GM21367 (cell line): ENCODE data around the gene ADAD2.

Experiments
- ATAC-seq: cut with Tn5 transposase; IDR thresholded peaks from one replicate; pipeline ENCODE4 v1.9.1; 2021; ENCODE audit not compliant: unreplicated experiment

Gene ADAD2

GRCh38 chr16:84220851-84221250, 29.9 kb downstream of the ADAD2 start:
- no peak for ATAC-seq

GRCh38 chr16:84223456-84223855, 32.5 kb downstream of the ADAD2 start:
- no peak for ATAC-seq

- ATAC-seq, result no peak
Observed at GRCh38 chr16:84224554-84224953, 33.6 kb downstream of the ADAD2 start.

GRCh38 chr16:84225126-84225525, 34.2 kb downstream of the ADAD2 start:
- no peak for ATAC-seq

GRCh38 chr16:84225571-84225970, 34.6 kb downstream of the ADAD2 start:
- no peak for ATAC-seq

- no peak for ATAC-seq
Observed at GRCh38 chr16:84226026-84226425, 35.1 kb downstream of the ADAD2 start.

DNA sequence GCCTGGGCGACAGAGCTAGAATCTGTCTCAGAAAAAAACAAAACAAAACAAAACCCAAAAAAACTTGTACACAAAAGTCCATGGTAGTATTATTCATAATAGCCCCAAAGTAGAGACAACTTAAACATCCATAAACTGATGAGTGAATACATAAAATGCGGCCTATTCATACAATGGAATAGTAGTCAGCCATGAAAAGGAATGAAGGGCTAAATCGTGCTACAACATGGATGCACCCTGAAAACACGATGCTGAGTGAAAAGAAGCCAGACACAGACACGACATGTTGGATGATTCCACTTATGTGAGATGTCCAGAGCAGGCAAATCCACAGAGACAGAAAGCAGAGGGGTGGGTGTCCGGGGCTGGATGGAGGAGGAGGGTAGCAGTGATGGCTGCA, 36.6 kb downstream of the ADAD2 start:
- ATAC-seq, result no peak

- ATAC-seq, result no peak
Observed at GRCh38 chr16:84228256-84228838, 37.4 kb downstream of the ADAD2 start.

DNA sequence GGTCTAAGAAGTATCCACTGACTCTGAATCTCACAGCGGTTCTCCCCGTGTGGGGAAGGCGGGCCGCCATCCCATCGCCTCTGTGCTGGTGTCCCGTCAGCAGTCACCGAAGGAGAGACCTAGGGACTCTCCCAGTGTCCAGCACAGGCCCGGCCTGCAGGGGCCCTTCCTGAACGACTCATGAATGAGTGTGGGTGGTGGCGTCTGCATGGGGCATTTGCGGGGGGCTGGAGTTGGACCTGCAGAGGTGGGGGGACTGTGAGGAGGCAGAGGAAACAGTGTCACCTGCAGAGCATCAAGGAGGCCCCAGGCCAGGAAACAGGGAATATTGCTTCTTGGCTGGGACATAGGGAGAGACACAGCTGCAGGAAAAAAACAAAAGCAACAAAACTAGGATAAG, 38.5 kb downstream of the ADAD2 start:
- no peak for ATAC-seq

- no peak for ATAC-seq
Observed at GRCh38 chr16:84232060-84232459, 41.1 kb downstream of the ADAD2 start.

DNA sequence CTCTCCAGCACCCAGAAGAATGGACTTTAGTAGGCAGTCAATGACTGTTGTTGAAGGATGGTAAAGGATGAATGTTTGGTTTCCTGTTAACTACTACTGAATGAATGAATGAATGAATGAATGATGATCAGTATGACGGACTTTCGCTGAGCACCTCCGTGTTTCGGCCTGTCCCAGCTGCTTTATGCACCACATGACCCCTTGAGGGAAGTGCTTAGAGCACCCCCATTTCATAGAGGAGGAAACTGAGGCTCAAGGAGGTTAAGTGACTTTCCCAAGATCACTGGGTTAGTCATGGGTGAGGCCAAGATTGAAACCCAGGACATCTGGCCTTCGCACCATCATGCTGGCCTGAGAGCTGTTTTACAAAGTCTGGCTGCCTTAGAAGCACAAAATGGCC, 42.0 kb downstream of the ADAD2 start:
- no peak for ATAC-seq

GRCh38 chr16:84233748-84234147, 42.8 kb downstream of the ADAD2 start:
- ATAC-seq, result no peak

- no peak for ATAC-seq
Observed at GRCh38 chr16:84234321-84235241, 43.6 kb downstream of the ADAD2 start.

GRCh38 chr16:84236671-84237070, 45.7 kb downstream of the ADAD2 start:
- no peak for ATAC-seq

- ATAC-seq, result no peak
Observed at GRCh38 chr16:84237994-84238750, 47.2 kb downstream of the ADAD2 start.

GRCh38 chr16:84239141-84239769, 48.3 kb downstream of the ADAD2 start:
- no peak for ATAC-seq

DNA sequence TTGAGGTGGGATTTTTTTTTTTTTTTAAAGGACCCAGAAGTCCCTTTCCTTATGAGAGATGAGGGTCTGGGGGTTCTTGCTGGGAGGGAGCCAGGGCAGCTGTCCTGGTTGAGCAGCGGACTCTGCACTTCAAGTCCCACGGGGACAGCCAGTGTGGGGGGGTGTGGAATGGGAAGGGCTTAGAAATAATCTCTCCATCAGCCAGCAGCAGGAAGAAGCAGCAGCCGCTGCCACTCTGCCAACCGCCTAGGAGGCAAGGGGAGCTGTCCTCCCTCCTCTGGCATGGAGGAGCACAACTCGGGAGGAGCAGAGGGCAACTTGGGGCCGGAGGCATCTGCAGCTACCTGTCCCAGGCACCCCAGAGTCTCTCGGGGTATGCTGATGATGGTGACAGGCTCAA, 49.0 kb downstream of the ADAD2 start, which contains the start of gene KCNG4:
TSS of gene KCNG4 (minus strand) at position 104 of the 400 bp plus-strand sequence. CDS start 2,527 bp downstream, outside the sequence.
- ATAC-seq, result no peak

- no peak for ATAC-seq
Observed at GRCh38 chr16:84240455-84240854, 49.5 kb downstream of the ADAD2 start.

DNA sequence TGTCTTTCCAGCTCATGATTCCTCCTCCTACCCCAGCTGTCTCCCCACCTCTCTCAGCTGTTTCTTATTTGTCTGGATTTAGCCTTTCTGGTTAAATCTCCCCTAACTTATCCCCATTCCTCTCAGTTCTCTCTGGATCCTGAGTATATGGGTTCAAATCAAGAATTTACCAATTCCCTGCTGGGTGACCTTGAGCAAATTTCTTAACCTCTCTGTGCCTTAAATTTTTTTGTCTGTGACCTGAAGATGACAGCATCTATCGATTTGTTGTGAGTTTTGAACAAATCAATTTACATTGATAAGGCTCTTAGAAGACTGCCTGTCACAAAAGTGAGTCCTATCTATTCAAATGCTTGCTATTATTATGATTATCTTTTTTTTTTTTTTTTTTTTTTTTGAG, 50.8 kb downstream of the ADAD2 start:
- ATAC-seq, result no peak

DNA sequence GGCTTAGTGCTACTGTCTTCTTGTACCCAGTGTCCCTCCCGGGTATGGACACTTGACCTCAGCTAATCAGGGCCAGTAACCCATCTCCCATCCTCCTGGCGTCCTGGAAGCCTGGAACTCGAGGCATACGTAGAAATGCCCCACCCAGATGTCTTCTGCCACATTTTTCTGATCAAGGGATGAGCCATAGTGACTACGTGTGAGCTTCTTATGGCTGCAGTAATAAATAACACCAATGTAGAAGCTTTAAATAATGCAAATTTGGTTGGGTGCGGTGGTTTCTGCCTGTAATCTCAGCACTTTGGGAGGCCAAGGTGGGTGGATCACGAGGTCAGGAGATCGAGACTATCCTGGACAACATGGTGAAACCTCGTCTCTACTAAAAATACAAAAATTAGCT, 51.9 kb downstream of the ADAD2 start:
- no peak for ATAC-seq

GRCh38 chr16:84243732-84244131, 52.8 kb downstream of the ADAD2 start:
- ATAC-seq, result no peak
